Choroid plexus epithelial cell (primary cell): ENCODE results near the gene SCP2.

Source experiments
- DNase-seq: peaks from one replicate; pipeline ENCODE4 v3.0.0-alpha.2; 2010; ENCODE audit warnings: low read depth
- H3K4me3 ChIP-seq: 2 replicates; pipeline ENCODE4 v1.5.1; 2011; ENCODE audit warnings: low read depth, mild to moderate bottlenecking, control low read depth, low read length, moderate library complexity
- TF ChIP-seq, protein P1 (sequence below): conservative IDR thresholded peaks from 2 replicates; pipeline ENCODE4 v1.5.1; 2011; ENCODE audit warnings: low read depth, mild to moderate bottlenecking, control low read depth, inconsistent platforms, low read length, moderate library complexity

Gene SCP2

DNA sequence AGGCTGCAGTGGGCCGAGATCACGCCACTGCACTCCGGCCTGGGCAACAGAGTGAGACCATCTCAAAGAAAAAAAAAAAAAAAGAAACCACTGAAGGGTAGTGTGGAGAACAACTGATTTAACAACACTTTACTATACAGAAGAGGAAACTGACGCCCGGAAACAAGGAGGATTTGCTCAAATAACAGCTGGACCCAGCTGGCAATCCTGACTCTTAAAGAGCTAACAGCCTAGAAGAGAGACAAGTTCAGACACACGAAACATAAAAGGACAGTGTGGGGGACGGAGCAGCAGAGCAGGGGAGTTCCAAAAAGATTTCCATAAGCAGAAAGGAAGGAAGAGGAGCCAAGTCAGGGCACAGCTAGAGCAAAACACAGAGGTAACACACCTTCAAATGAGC lies 9.9 kb upstream of the SCP2 start:
- no peak overlapping the region for H3K4me3 ChIP-seq
- DNase-seq = no peak
- TF ChIP-seq, protein P1, sequence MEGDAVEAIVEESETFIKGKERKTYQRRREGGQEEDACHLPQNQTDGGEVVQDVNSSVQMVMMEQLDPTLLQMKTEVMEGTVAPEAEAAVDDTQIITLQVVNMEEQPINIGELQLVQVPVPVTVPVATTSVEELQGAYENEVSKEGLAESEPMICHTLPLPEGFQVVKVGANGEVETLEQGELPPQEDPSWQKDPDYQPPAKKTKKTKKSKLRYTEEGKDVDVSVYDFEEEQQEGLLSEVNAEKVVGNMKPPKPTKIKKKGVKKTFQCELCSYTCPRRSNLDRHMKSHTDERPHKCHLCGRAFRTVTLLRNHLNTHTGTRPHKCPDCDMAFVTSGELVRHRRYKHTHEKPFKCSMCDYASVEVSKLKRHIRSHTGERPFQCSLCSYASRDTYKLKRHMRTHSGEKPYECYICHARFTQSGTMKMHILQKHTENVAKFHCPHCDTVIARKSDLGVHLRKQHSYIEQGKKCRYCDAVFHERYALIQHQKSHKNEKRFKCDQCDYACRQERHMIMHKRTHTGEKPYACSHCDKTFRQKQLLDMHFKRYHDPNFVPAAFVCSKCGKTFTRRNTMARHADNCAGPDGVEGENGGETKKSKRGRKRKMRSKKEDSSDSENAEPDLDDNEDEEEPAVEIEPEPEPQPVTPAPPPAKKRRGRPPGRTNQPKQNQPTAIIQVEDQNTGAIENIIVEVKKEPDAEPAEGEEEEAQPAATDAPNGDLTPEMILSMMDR = no peak

DNA sequence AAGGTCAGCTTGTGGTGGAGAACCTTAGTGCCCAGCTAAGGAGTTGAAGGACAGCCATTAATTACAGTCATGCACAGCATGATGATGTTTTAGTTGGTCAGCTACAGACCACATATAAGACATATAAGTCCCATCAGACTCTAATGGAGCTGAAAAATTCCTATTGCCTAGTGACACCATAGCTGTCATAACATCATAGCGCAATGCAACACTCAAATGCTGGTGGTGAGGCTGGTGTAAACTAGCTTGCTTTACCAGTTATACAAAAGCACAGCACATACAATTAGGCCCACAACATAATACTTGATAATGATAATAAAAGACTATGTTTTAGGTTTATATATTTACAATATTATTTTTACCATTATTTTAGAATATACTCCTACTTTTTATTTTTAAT lies 9.5 kb upstream of the SCP2 start:
- TF ChIP-seq, protein P1 = no peak
- no peak for DNase-seq
- no peak overlapping the region for H3K4me3 ChIP-seq

DNA sequence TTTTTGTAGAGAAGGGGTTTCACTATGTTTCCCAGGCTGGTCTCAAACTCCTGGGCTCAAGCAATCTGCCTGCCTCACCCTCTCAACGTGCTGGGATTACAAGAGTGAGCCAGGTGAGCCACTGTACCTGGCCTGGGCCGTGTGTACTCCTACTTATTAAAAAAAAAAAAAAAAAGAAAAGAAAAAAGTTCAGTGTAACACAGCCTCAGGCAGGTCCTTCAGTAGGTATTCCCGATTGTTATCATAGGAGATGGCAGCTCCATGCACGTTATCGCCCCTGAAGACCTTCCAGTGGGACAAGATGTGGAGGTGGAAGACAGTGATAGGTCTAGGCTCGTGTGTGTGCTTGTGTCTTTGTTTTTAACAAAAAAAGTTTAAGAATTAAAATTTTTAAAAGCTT lies 8.9 kb upstream of the SCP2 start:
- DNase-seq = no peak
- TF ChIP-seq, protein P1 = no peak
- no peak overlapping the region for H3K4me3 ChIP-seq

DNA sequence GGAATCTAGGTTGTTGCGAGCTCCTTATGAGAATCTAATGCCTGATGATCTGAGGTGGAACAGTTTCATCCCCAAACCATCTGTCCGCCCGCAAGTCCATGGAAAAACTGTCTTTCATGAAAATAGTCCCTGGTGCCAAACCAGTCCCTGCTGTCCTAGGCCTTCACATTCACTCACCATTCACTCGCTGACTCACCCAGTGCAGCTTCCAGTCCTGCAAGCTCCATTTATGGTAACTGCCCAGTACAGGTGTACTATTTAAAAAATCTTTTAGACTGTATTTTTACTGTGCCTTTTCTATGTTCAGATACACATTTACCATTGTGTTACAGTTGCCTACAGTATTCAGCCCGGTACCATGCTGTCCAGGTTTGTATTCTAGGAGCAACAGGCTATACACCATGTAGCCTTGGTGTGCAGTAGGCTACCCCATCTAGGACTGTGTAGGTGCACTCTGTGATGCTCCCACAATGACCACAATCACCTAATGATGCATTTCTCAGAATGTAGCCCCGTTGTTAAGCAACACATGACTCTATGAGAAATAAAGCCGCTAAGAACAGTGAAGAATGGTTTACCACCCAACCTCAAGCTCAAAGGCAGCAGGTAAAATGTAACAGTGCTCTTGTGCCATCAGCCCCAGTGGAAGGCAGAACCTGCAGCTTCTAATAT lies 7.9 kb upstream of the SCP2 start:
- no peak overlapping the region for H3K4me3 ChIP-seq
- TF ChIP-seq, protein P1 = no peak
- DNase-seq = no peak

DNA sequence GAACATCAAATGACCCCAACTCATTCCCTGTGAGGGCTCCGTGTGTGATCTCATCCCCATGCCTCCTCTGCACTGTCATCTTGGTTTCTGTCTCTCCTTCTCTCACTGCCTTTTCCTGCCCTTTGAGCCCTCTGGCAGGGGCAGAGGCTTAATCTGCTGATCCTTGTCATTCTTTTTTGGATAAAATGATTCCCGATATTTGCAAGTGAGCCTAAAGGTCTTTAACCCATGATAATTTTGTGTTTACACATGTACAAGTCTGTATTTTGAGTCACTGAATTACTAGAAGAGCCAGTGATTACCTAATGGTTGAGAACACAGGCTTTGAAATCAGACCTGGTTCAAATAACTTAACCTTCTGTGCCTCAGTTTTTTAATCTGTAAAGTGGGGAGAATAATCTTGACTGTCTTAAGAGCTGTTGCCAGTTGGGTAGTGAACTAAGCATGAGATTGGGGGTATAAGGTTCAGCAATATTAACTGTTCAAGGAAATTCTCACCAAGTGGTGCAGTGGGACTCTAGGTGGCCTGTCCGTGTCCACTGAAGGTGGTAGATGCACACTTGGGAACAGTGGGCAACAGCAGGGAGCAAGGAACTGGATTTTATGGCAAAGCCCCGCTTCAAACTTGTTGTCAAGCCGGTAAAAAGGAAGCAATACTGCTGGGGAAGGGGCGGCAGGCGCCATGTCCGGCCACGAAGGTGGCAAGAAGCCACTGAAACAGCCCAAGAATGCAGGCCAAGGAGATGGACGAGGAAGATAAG lies 7.2 kb upstream of the SCP2 start:
- TF ChIP-seq, protein P1 = no peak
- DNase-seq = no peak
- no peak overlapping the region for H3K4me3 ChIP-seq

DNA sequence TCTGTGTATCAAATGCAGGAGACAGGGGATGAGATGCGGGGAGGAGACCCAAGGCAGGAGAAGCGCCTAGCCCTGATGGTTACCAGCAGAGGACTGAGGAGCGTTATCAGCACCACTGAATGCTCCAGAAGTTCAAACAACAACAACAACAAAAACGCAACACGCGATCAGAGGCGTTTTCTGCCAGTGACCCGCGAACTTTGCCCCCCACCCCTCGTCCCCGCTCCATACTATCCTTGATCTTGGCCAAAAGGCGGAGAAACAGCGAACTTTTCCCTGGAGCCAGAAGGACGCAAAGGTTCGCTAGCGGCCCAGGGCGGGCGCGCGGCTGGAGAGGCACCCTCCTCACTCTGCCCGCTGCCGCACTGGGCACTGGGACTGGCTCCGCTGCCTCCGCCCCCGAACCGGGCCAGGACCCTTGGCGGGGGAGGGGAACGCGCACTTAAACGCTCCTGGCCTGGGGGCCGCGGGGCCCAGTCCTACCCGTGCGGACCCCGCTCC lies 6.2 kb upstream of the SCP2 start:
- peak overlapping the region; percentile 70 for H3K4me3 ChIP-seq
- no peak for DNase-seq
- TF ChIP-seq, protein P1 = no peak
